ENCODE measurements around the gene FOXM1. TPM values are rescaled to one million over a fixed set of nuclear protein-coding genes. Genes with fewer than 3 reads are reported as not detected.
A peak's percentile ranks its signal among the peaks of the same experiment; 100 is the strongest.
"Not testable (repeated sequence)": the region's sequence is repeated elsewhere in the genome, so short reads cannot be mapped to it uniquely, and the experiment has no call there.

FOXM1 gene
- total and polyA plus RNA-seq, 2 donors = 0.49 to 6.2 TPM

GRCh38 chr12:2895051-2895451 is 18.1 kb upstream of the FOXM1 start:
- no peak overlapping the region for H3K4me3 ChIP-seq (ENCODE audit: low read depth, low read length)
- H3K27ac ChIP-seq (ENCODE audit: low read depth) = peak overlapping the region; percentile 0
- H3K36me3 ChIP-seq (ENCODE audit: insufficient read depth) = no peaks in the 10 kb centered on the region
- WGBS = 51% methylated on average over 2 of the region's 2 CpGs
- no peaks in the 10 kb centered on the region for H3K4me1 ChIP-seq (ENCODE audit: insufficient read depth)
- no peak for DNase-seq (ENCODE audit: extremely low spot score)

GRCh38 chr12:2893007-2893406 is 16.0 kb upstream of the FOXM1 start:
- Histone ChIP-seq H3K4me3 (ENCODE audit: low read depth, low read length) (no peak overlapping the region), H3K27ac (ENCODE audit: low read depth) (no peak overlapping the region), H3K4me1 (ENCODE audit: insufficient read depth) (no peaks in the 10 kb centered on the region), H3K36me3 (ENCODE audit: insufficient read depth) (no peaks in the 10 kb centered on the region)
- no peak for DNase-seq (ENCODE audit: extremely low spot score)
- 67% methylated on average over 8 of the region's 8 CpGs for WGBS

- DNase-seq (ENCODE audit: extremely low spot score) = no peak
- Histone ChIP-seq H3K27ac (ENCODE audit: low read depth) (no peak overlapping the region), H3K4me3 (ENCODE audit: low read depth, low read length) (no peak overlapping the region), H3K4me1 (ENCODE audit: insufficient read depth) (no peaks in the 10 kb centered on the region), H3K36me3 (ENCODE audit: insufficient read depth) (no peaks in the 10 kb centered on the region)
- WGBS = 64% methylated on average over 12 of the region's 12 CpGs
Measured at GRCh38 chr12:2892246-2892645, 15.3 kb upstream of the FOXM1 start.

GRCh38 chr12:2891240-2892053 is 14.5 kb upstream of the FOXM1 start:
- DNase-seq (ENCODE audit: extremely low spot score) = peak; percentile 48
- Histone ChIP-seq H3K27ac (ENCODE audit: low read depth) (peak overlapping the region; percentile 95), H3K4me3 (ENCODE audit: low read depth, low read length) (peak overlapping the region; percentile 76), H3K4me1 (ENCODE audit: insufficient read depth) (no peaks in the 10 kb centered on the region), H3K36me3 (ENCODE audit: insufficient read depth) (no peaks in the 10 kb centered on the region)
- WGBS = 21% methylated on average over 42 of the region's 42 CpGs

GRCh38 chr12:2890388-2891239 is 13.6 kb upstream of the FOXM1 start, which contains the start of gene TULP3:
Gene TULP3 (plus strand): TSS chr12:2890891. CDS start chr12:2890948, 57 bp downstream.
- H3K4me1 ChIP-seq (ENCODE audit: insufficient read depth) = no peaks in the 10 kb centered on the region
- H3K27ac ChIP-seq (ENCODE audit: low read depth) = peak within 1 kb of the TSS; percentile 95
- under 1% methylated on average over 83 of the region's 83 CpGs for WGBS
- DNase-seq (ENCODE audit: extremely low spot score) = peak; percentile 96
- no peaks in the 10 kb centered on the region for H3K36me3 ChIP-seq (ENCODE audit: insufficient read depth)
- peak within 1 kb of the TSS; percentile 76 for H3K4me3 ChIP-seq (ENCODE audit: low read depth, low read length)

- Histone ChIP-seq H3K4me1 (ENCODE audit: insufficient read depth) (no peaks in the 10 kb centered on the region), H3K4me3 (ENCODE audit: low read depth, low read length) (peak overlapping the region; percentile 29), H3K36me3 (ENCODE audit: insufficient read depth) (no peaks in the 10 kb centered on the region), H3K27ac (ENCODE audit: low read depth) (peak overlapping the region; percentile 30)
- WGBS = 67% methylated on average over 10 of the region's 10 CpGs
- no peak for DNase-seq (ENCODE audit: extremely low spot score)
Measured at GRCh38 chr12:2890001-2890387, 13.0 kb upstream of the FOXM1 start.

GRCh38 chr12:2886768-2887450 is 9.9 kb upstream of the FOXM1 start:
- DNase-seq (ENCODE audit: extremely low spot score) = no peak
- WGBS = 88% methylated on average over 10 of the region's 10 CpGs

GRCh38 chr12:2884810-2885209 is 7.8 kb upstream of the FOXM1 start:
- Histone ChIP-seq H3K36me3 (ENCODE audit: insufficient read depth) (no peaks in the 10 kb centered on the region), H3K27ac (ENCODE audit: low read depth) (no peak overlapping the region), H3K4me3 (ENCODE audit: low read depth, low read length) (no peak overlapping the region), H3K4me1 (ENCODE audit: insufficient read depth) (no peaks in the 10 kb centered on the region)
- WGBS = 88% methylated on average over 2 of the region's 2 CpGs
- no peak for DNase-seq (ENCODE audit: extremely low spot score)

More at GRCh38 chr12:2886768-2887450, 9.9 kb upstream of the FOXM1 start:
- no peak overlapping the region for H3K27ac ChIP-seq (ENCODE audit: low read depth)
- H3K4me3 ChIP-seq (ENCODE audit: low read depth, low read length) = no peak overlapping the region
- no peaks in the 10 kb centered on the region for H3K36me3 ChIP-seq (ENCODE audit: insufficient read depth)
- H3K4me1 ChIP-seq (ENCODE audit: insufficient read depth) = no peaks in the 10 kb centered on the region

- H3K4me3 ChIP-seq (ENCODE audit: low read depth, low read length) = no peak overlapping the region
- WGBS = 96% methylated on average over 3 of the region's 3 CpGs
- H3K4me1 ChIP-seq (ENCODE audit: insufficient read depth) = peaks cover 2% of the 10 kb centered on the region
- H3K27ac ChIP-seq (ENCODE audit: low read depth) = no peak overlapping the region
- no peak for DNase-seq (ENCODE audit: extremely low spot score)
- H3K36me3 ChIP-seq (ENCODE audit: insufficient read depth) = no peaks in the 10 kb centered on the region
Measured at GRCh38 chr12:2879853-2880252, 2.9 kb upstream of the FOXM1 start.

GRCh38 chr12:2877953-2878732 is 1.2 kb upstream of the FOXM1 start:
- Histone ChIP-seq H3K27ac (ENCODE audit: low read depth) (peak overlapping the region; percentile 95), H3K4me1 (ENCODE audit: insufficient read depth) (peaks cover 2% of the 10 kb centered on the region), H3K36me3 (ENCODE audit: insufficient read depth) (no peaks in the 10 kb centered on the region), H3K4me3 (ENCODE audit: low read depth, low read length) (peak overlapping the region; percentile 87)
- DNase-seq (ENCODE audit: extremely low spot score) = no peak
- 40% methylated on average over 16 of the region's 16 CpGs for WGBS

- Histone ChIP-seq H3K4me3 (ENCODE audit: low read depth, low read length) (peak overlapping the region; percentile 87), H3K4me1 (ENCODE audit: insufficient read depth) (peaks cover 2% of the 10 kb centered on the region), H3K27ac (ENCODE audit: low read depth) (no peak overlapping the region), H3K36me3 (ENCODE audit: insufficient read depth) (no peaks in the 10 kb centered on the region)
- no peak for DNase-seq (ENCODE audit: extremely low spot score)
- 3% methylated on average over 38 of the region's 38 CpGs for WGBS
Measured at GRCh38 chr12:2876431-2877046, 435 bp downstream of the FOXM1 start.

- WGBS = 99% methylated on average over 9 of the region's 9 CpGs
- DNase-seq (ENCODE audit: extremely low spot score) = not testable (repeated sequence)
Measured at GRCh38 chr12:2868986-2869632, 7.9 kb downstream of the FOXM1 start.

More at GRCh38 chr12:2868986-2869632, 7.9 kb downstream of the FOXM1 start:
- H3K27ac ChIP-seq (ENCODE audit: low read depth); H3K36me3 ChIP-seq (ENCODE audit: insufficient read depth); H3K4me1 ChIP-seq (ENCODE audit: insufficient read depth); H3K4me3 ChIP-seq (ENCODE audit: low read depth, low read length): not testable (repeated sequence)
